Memory B cell (primary cell): ENCODE data around the gene IGFLR1.
"Not testable (repeated sequence)": the region's sequence is repeated elsewhere in the genome, so short reads cannot be mapped to it uniquely, and the experiment has no call there.

Experiments
- ATAC-seq: fragments of 150-1000 bp; cut with Tn5 transposase; 2 replicates; pipeline ENCODE4 v1.10.0; 2021; ENCODE audit warnings: low read depth, mild to moderate bottlenecking, moderate library complexity
- DNase-seq, 2 donors: peaks; one replicate each; pipeline ENCODE4 v3.0.0; 2022; ENCODE audit warnings: low spot score in 2 of 2
- H3K27ac Mint-ChIP-seq: one replicate; pipeline ENCODE4 v1.8.0; 2022; ENCODE audit warnings: mild to moderate bottlenecking, moderate library complexity, mixed read lengths
- H3K27me3 Mint-ChIP-seq: one replicate; pipeline ENCODE4 v1.8.0; 2022; ENCODE audit warnings: mixed read lengths
- H3K36me3 Mint-ChIP-seq: one replicate; pipeline ENCODE4 v1.8.0; 2022; ENCODE audit warnings: mild to moderate bottlenecking, mixed read lengths
- H3K4me1 Mint-ChIP-seq: one replicate; pipeline ENCODE4 v1.8.0; 2022; ENCODE audit warnings: mixed read lengths
- H3K4me3 Mint-ChIP-seq: one replicate; pipeline ENCODE4 v1.8.0; 2022; ENCODE audit warnings: mild to moderate bottlenecking, moderate library complexity, mixed read lengths
- H3K9me3 Mint-ChIP-seq: one replicate; pipeline ENCODE4 v1.8.0; 2022; ENCODE audit warnings: mixed read lengths

The IGFLR1 gene

GRCh38 chr19:35693422-35693821 is 48.8 kb downstream of the IGFLR1 start:
- Mint-ChIP-seq H3K36me3 (no peaks in the 10 kb centered on the region), H3K4me3 (no peak overlapping the region)

GRCh38 chr19:35692010-35692409 is 50.2 kb downstream of the IGFLR1 start:
- Mint-ChIP-seq H3K4me1 (peaks cover 3% of the 10 kb centered on the region), H3K36me3 (no peaks in the 10 kb centered on the region), H3K4me3 (no peak overlapping the region), H3K27me3 (no peaks in the 10 kb centered on the region), H3K9me3 (no peaks in the 10 kb centered on the region), H3K27ac (no peak overlapping the region)
- no peak for ATAC-seq
- DNase-seq, result no peak

More at GRCh38 chr19:35693422-35693821, 48.8 kb downstream of the IGFLR1 start:
- DNase-seq, result no peak
- Mint-ChIP-seq H3K4me1 (peaks cover 3% of the 10 kb centered on the region), H3K27ac (no peak overlapping the region), H3K27me3 (no peaks in the 10 kb centered on the region), H3K9me3 (no peaks in the 10 kb centered on the region)
- ATAC-seq, result peak; percentile 1

- H3K4me1 Mint-ChIP-seq, DNase-seq, H3K9me3 Mint-ChIP-seq, H3K27me3 Mint-ChIP-seq, H3K4me3 Mint-ChIP-seq, H3K27ac Mint-ChIP-seq, ATAC-seq, H3K36me3 Mint-ChIP-seq: not testable (repeated sequence)
Observed at GRCh38 chr19:35691106-35691505, 51.1 kb downstream of the IGFLR1 start.

GRCh38 chr19:35689836-35690235 is 52.4 kb downstream of the IGFLR1 start:
- Mint-ChIP-seq H3K27ac (no peak overlapping the region), H3K36me3 (no peaks in the 10 kb centered on the region), H3K4me3 (no peak overlapping the region), H3K27me3 (no peaks in the 10 kb centered on the region), H3K4me1 (peaks cover 3% of the 10 kb centered on the region), H3K9me3 (no peaks in the 10 kb centered on the region)
- ATAC-seq (no peak), DNase-seq (no peak)
